Measurements from ENCODE around the gene EFCAB12. TPM values are rescaled to one million over a fixed set of nuclear protein-coding genes. Genes with fewer than 3 reads are reported as not detected.

EFCAB12 gene
- total and polyA plus RNA-seq, 2 of the 13 experiments (the other 11 are each of a cell fraction or from before 2014, with no cell fraction given) = 0.31 to 2.4 TPM

DNA sequence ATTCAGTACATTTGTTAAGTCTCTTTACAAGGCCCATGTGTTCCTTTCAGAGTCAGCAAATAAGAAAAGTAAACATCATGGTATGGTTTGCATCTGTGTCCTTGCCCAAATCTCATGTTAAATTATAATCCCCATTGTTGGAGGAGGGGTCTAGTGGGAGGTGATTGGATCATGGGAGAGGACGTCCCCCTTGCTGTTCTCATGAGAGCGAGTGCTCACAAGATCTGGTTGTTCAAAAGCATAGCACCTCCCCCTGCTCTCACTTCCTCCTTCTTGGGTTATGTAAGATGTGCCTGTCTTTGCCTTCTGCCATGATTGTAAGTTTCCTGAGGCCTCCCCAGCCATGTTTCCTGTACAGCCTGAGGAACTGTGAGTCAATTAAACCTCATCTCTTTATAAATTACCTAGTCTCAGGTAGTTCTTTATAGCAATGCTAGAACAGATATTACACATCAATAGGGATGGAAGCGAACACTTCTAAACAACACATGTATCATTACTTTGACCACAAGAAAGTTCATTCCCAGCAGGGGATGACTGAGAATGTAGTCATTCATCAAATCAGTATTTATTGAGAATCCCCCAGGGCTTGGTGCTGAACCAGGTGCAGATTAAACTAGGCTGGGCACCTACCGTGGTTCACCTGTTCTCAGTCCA lies 4.1 kb downstream of the EFCAB12 start (continued):
- 0 out of 2 replicates have a peak, but pooled peaks have one; percentile 5 for TF ChIP-seq ZFY (CRISPR knock-in tag; IDR thresholded peaks at IDR 0.05)
- TF ChIP-seq, protein P1, sequence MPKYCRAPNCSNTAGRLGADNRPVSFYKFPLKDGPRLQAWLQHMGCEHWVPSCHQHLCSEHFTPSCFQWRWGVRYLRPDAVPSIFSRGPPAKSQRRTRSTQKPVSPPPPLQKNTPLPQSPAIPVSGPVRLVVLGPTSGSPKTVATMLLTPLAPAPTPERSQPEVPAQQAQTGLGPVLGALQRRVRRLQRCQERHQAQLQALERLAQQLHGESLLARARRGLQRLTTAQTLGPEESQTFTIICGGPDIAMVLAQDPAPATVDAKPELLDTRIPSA (CRISPR knock-in tag; IDR thresholded peaks at IDR 0.05; ENCODE audit: borderline replicate concordance) = no peak
- 0 out of 4 replicates have a peak, but pooled peaks of 1 of the 2 experiments have one; percentile 19 for TF ChIP-seq MAFK (conservative IDR thresholded peaks at IDR 0.05 in 1 of 2, IDR thresholded peaks at IDR 0.05 in 1 of 2; ENCODE audit: low read length in 2 of 2)
- peak; percentile 17; the same call in 1 of the 2 replicates for TF ChIP-seq ETV5 (CRISPR knock-in tag; IDR thresholded peaks at IDR 0.05; ENCODE audit: borderline replicate concordance)
- TF ChIP-seq MIXL1 (CRISPR knock-in tag; IDR thresholded peaks at IDR 0.05) = 0 out of 2 replicates have a peak, but pooled peaks have one; percentile 15
- 0 out of 2 replicates have a peak, but pooled peaks have one; percentile 6 for TF ChIP-seq ZNF639 (CRISPR knock-in tag; conservative IDR thresholded peaks at IDR 0.05)
- TF ChIP-seq SOX13 (IDR thresholded peaks at IDR 0.05) = no peak
- peak in 1 of 2 experiments; percentile 45; a peak in 1 of 4 replicates for TF ChIP-seq SOX13 (CRISPR knock-in tag; conservative IDR thresholded peaks at IDR 0.05 in 1 of 2, IDR thresholded peaks at IDR 0.05 in 1 of 2)
- TF ChIP-seq MAFF (IDR thresholded peaks at IDR 0.05; ENCODE audit: low read depth, low read length) = peak; percentile 26; the same call in 1 of the 2 replicates
- TF ChIP-seq, protein P2, sequence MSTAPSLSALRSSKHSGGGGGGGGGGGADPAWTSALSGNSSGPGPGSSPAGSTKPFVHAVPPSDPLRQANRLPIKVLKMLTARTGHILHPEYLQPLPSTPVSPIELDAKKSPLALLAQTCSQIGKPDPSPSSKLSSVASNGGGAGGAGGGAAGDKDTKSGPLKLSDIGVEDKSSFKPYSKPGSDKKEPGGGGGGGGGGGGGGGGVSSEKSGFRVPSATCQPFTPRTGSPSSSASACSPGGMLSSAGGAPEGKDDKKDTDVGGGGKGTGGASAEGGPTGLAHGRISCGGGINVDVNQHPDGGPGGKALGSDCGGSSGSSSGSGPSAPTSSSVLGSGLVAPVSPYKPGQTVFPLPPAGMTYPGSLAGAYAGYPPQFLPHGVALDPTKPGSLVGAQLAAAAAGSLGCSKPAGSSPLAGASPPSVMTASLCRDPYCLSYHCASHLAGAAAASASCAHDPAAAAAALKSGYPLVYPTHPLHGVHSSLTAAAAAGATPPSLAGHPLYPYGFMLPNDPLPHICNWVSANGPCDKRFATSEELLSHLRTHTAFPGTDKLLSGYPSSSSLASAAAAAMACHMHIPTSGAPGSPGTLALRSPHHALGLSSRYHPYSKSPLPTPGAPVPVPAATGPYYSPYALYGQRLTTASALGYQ (CRISPR knock-in tag; IDR thresholded peaks at IDR 0.05) = no peak
- TF ChIP-seq, protein P3, sequence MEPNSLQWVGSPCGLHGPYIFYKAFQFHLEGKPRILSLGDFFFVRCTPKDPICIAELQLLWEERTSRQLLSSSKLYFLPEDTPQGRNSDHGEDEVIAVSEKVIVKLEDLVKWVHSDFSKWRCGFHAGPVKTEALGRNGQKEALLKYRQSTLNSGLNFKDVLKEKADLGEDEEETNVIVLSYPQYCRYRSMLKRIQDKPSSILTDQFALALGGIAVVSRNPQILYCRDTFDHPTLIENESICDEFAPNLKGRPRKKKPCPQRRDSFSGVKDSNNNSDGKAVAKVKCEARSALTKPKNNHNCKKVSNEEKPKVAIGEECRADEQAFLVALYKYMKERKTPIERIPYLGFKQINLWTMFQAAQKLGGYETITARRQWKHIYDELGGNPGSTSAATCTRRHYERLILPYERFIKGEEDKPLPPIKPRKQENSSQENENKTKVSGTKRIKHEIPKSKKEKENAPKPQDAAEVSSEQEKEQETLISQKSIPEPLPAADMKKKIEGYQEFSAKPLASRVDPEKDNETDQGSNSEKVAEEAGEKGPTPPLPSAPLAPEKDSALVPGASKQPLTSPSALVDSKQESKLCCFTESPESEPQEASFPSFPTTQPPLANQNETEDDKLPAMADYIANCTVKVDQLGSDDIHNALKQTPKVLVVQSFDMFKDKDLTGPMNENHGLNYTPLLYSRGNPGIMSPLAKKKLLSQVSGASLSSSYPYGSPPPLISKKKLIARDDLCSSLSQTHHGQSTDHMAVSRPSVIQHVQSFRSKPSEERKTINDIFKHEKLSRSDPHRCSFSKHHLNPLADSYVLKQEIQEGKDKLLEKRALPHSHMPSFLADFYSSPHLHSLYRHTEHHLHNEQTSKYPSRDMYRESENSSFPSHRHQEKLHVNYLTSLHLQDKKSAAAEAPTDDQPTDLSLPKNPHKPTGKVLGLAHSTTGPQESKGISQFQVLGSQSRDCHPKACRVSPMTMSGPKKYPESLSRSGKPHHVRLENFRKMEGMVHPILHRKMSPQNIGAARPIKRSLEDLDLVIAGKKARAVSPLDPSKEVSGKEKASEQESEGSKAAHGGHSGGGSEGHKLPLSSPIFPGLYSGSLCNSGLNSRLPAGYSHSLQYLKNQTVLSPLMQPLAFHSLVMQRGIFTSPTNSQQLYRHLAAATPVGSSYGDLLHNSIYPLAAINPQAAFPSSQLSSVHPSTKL (CRISPR knock-in tag; IDR thresholded peaks at IDR 0.05) = 0 out of 2 replicates have a peak, but pooled peaks have one; percentile 11
- TF ChIP-seq GABPA (IDR thresholded peaks at IDR 0.05; ENCODE audit: low read depth, low read length) = no peak
- TF ChIP-seq GABPA (CRISPR knock-in tag; IDR thresholded peaks at IDR 0.05; ENCODE audit: low read depth) = 0 out of 2 replicates have a peak, but pooled peaks have one; percentile 15
- 0 out of 2 replicates have a peak, but pooled peaks have one; percentile 3 for TF ChIP-seq CTCF (CRISPR knock-in tag; IDR thresholded peaks at IDR 0.05)
- peak; percentile 49; the same call in 1 of the 2 replicates for TF ChIP-seq SAP130 (CRISPR knock-in tag; IDR thresholded peaks at IDR 0.05; ENCODE audit: low read depth)
- TF ChIP-seq REL (CRISPR knock-in tag; conservative IDR thresholded peaks at IDR 0.05) = no peak

Data from HepG2 (cell line).